Uterus (tissue), 2 donors: ENCODE measurements around the gene NIT2.

Experiments used
- CTCF ChIP-seq, 4 experiments: fragments of 200-600 bp in 2 of 4; fragments of 450-650 bp in 2 of 4; sonication (generic) in 2 of 4; IDR thresholded peaks; one replicate each; pipeline ENCODE4 v1.5.1; 2016 to 2019; ENCODE audit warnings: antibody characterized with exemption in 4 of 4, mild to moderate bottlenecking in 2 of 4, moderate library complexity in 1 of 4
- POLR2A ChIP-seq, 2 donors: fragments of 450-650 bp; IDR thresholded peaks; one replicate each; pipeline ENCODE4 v1.6.1; 2016; ENCODE audit warnings: antibody characterized with exemption in 2 of 2, mild to moderate bottlenecking in 1 of 2, moderate library complexity in 1 of 2

- TF ChIP-seq CTCF (IDR thresholded peaks at IDR 0.05) (no peak), POLR2A (IDR thresholded peaks at IDR 0.05) (no peak)
Observed at GRCh38 chr3:100340527-100340926, 6.0 kb downstream of the NIT2 start.
